ENCODE results near the gene RFX3.

Gene RFX3

GRCh38 chr9:3507395-3508077, 18.3 kb downstream of the RFX3 start:
- no peak for TF ChIP-seq YY1 (IDR thresholded peaks at IDR 0.05; ENCODE audit: low read depth)
- no peak for TF ChIP-seq CREB1 (IDR thresholded peaks at IDR 0.05; ENCODE audit: low read depth)
- no peak for TF ChIP-seq REST (IDR thresholded peaks at IDR 0.05; ENCODE audit: low read depth)
- no peak for TF ChIP-seq NFIC (IDR thresholded peaks at IDR 0.05)
- TF ChIP-seq TCF12 (IDR thresholded peaks at IDR 0.05; ENCODE audit: low read depth): no peak
- TF ChIP-seq USF1 (IDR thresholded peaks at IDR 0.05): no peak
- no peak for TF ChIP-seq ZBTB7A (IDR thresholded peaks at IDR 0.05; ENCODE audit: low read depth)
- TF ChIP-seq TEAD4 (IDR thresholded peaks at IDR 0.05): no peak
- TF ChIP-seq TAF1 (IDR thresholded peaks at IDR 0.05; ENCODE audit: low read depth): no peak
- no peak for TF ChIP-seq EGR1 (IDR thresholded peaks at IDR 0.05)
- TF ChIP-seq CEBPB (IDR thresholded peaks at IDR 0.05): no peak
- no peak for TF ChIP-seq FOXM1 (IDR thresholded peaks at IDR 0.05; ENCODE audit: borderline replicate concordance, low read depth)
- TF ChIP-seq MAX (IDR thresholded peaks at IDR 0.05): no peak
- no peak for TF ChIP-seq EP300 (IDR thresholded peaks at IDR 0.05; ENCODE audit: borderline replicate concordance)
- no peak for TF ChIP-seq RAD21 (IDR thresholded peaks at IDR 0.05; ENCODE audit: low read depth)

GRCh38 chr9:3506164-3506563, 19.6 kb downstream of the RFX3 start:
- no peak for TF ChIP-seq REST (IDR thresholded peaks at IDR 0.05; ENCODE audit: low read depth)
- TF ChIP-seq TCF12 (IDR thresholded peaks at IDR 0.05; ENCODE audit: low read depth): no peak
- TF ChIP-seq USF1 (IDR thresholded peaks at IDR 0.05): no peak
- TF ChIP-seq MAX (IDR thresholded peaks at IDR 0.05): no peak
- TF ChIP-seq FOXM1 (IDR thresholded peaks at IDR 0.05; ENCODE audit: borderline replicate concordance, low read depth): no peak
- TF ChIP-seq NFIC (IDR thresholded peaks at IDR 0.05): no peak
- TF ChIP-seq CREB1 (IDR thresholded peaks at IDR 0.05; ENCODE audit: low read depth): no peak
- TF ChIP-seq CEBPB (IDR thresholded peaks at IDR 0.05): no peak

GRCh38 chr9:3502560-3503398, 23.0 kb downstream of the RFX3 start:
- TF ChIP-seq YY1 (IDR thresholded peaks at IDR 0.05; ENCODE audit: low read depth): no peak
- TF ChIP-seq TCF12 (IDR thresholded peaks at IDR 0.05; ENCODE audit: low read depth): no peak
- no peak for TF ChIP-seq TAF1 (IDR thresholded peaks at IDR 0.05; ENCODE audit: low read depth)
- TF ChIP-seq ZBTB7A (IDR thresholded peaks at IDR 0.05; ENCODE audit: low read depth): no peak
- no peak for TF ChIP-seq CEBPB (IDR thresholded peaks at IDR 0.05)
- no peak for TF ChIP-seq MAX (IDR thresholded peaks at IDR 0.05)

- TF ChIP-seq TCF12 (IDR thresholded peaks at IDR 0.05; ENCODE audit: low read depth) (no peak), TAF1 (IDR thresholded peaks at IDR 0.05; ENCODE audit: low read depth) (no peak), MAX (IDR thresholded peaks at IDR 0.05) (no peak), REST (IDR thresholded peaks at IDR 0.05; ENCODE audit: low read depth) (no peak), CEBPB (IDR thresholded peaks at IDR 0.05) (no peak), EGR1 (IDR thresholded peaks at IDR 0.05) (no peak), YY1 (IDR thresholded peaks at IDR 0.05; ENCODE audit: low read depth) (no peak), ZBTB7A (IDR thresholded peaks at IDR 0.05; ENCODE audit: low read depth) (no peak)
Measured at GRCh38 chr9:3500044-3500443, 25.8 kb downstream of the RFX3 start.

Data from Ishikawa (cell line).